ENCODE results near the gene NUAK1.

The NUAK1 gene

DNA sequence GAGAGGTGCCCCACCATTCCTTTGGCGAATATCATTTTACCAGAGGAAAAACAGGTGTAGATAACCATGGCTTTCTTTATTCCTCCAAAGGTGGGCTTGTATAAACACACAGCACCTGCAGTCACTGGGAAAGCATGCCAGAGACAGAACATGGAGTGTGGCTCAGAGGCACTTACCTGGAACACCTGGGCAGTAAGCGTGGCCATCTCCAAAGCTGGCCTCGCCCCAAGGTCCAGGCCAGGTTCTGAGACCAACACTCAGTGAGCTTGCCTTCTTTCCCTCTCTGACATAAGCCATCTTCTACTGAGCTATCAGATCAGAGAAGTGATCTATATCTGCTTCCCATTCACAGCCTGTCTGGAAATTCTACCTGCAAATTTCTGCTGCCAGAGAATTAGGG, 70.5 kb downstream of the NUAK1 start:
- Histone ChIP-seq H3K79me2 (ENCODE audit: insufficient read depth, low read depth) (no peaks in the 10 kb centered on the region), H3K27ac (no peak overlapping the region), H3K36me3 (ENCODE audit: insufficient read depth) (no peaks in the 10 kb centered on the region), H4K20me1 (ENCODE audit: insufficient read depth) (no peaks in the 10 kb centered on the region), H3K4me2 (no peak overlapping the region), H3K4me3 (IDR thresholded peaks at IDR 0.05; ENCODE audit: insufficient read depth, low read depth, low read length) (no peak overlapping the region), H3K27me3 (ENCODE audit: insufficient read depth, low read depth) (no peaks in the 10 kb centered on the region), H3K9ac (no peak overlapping the region), H3K4me1 (ENCODE audit: low read depth, poor library complexity, severe bottlenecking) (no peaks in the 10 kb centered on the region), H2AFZ (ENCODE audit: low read depth) (no peak overlapping the region)
- TF ChIP-seq, protein P1, sequence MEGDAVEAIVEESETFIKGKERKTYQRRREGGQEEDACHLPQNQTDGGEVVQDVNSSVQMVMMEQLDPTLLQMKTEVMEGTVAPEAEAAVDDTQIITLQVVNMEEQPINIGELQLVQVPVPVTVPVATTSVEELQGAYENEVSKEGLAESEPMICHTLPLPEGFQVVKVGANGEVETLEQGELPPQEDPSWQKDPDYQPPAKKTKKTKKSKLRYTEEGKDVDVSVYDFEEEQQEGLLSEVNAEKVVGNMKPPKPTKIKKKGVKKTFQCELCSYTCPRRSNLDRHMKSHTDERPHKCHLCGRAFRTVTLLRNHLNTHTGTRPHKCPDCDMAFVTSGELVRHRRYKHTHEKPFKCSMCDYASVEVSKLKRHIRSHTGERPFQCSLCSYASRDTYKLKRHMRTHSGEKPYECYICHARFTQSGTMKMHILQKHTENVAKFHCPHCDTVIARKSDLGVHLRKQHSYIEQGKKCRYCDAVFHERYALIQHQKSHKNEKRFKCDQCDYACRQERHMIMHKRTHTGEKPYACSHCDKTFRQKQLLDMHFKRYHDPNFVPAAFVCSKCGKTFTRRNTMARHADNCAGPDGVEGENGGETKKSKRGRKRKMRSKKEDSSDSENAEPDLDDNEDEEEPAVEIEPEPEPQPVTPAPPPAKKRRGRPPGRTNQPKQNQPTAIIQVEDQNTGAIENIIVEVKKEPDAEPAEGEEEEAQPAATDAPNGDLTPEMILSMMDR (conservative IDR thresholded peaks at IDR 0.05; ENCODE audit: low read depth, low read length), result no peak

DNA sequence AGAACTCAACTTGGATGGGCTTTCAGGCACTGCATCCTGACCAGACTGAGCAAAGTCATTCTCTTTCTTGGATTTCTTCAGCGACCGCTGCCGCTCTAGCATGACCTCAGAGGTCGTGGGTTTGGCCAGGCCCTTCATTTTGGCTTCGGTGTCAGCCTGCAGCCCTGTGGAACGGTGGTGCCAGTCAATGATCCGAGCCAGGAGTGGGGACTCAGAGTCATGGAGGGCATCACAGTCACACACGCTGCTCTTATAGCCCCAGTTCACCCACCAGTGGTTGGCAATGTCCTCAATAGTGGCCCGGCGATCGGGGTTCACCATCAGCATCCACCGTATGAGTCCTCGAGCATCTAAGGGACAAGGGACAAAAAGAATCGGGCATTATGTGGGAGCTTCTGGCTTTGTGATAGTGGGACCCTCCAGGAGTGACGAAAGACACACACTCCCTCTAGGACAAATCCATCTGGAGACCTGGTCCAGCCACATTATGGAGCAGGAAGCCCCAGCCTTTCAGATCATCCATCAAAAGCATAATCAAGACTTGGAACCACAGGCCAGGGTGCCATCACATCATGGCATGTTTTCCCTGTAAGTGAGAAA, 71.0 kb downstream of the NUAK1 start:
- H3K36me3 ChIP-seq (ENCODE audit: insufficient read depth), result no peaks in the 10 kb centered on the region

DNA sequence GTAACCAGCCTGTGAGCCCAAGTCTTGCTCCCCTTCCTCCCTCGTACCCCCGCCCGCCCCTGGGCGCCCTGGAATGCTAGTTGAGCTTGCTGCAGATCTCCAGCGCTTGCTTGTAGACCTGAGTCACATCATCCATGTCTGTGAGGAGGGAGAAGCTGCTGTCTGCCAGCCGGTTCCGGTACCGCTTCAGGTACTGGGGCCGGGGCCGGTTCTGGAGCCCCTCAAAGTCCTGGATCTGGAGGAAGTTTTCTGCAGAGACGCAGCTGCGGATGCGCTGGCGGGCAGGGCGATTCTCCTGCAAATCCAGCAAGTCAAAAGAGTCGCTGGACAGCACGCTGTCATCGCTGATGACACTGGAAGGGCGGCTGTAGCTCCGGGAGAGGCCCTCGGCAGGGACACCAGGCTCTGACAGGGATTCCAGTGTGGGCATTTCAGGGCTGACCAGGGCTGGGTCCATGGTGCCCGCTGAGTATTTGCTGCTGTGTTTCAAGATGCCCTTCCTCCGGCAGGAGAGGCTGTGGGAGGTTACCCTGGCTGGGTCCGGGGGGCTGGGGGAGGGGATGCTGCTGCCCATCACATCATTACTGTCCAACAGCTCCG, 71.9 kb downstream of the NUAK1 start:
- TF ChIP-seq, protein P1 (conservative IDR thresholded peaks at IDR 0.05; ENCODE audit: low read depth, low read length), result no peak
- no peak overlapping the region for H3K9ac ChIP-seq

More for the DNA sequence above, 71.0 kb downstream of the NUAK1 start:
- no peaks in the 10 kb centered on the region for H3K27me3 ChIP-seq (ENCODE audit: insufficient read depth, low read depth)
- no peaks in the 10 kb centered on the region for H3K79me2 ChIP-seq (ENCODE audit: insufficient read depth, low read depth)
- no peak overlapping the region for H3K4me2 ChIP-seq
- no peaks in the 10 kb centered on the region for H3K4me1 ChIP-seq (ENCODE audit: low read depth, poor library complexity, severe bottlenecking)
- TF ChIP-seq, protein P1 (conservative IDR thresholded peaks at IDR 0.05; ENCODE audit: low read depth, low read length), result no peak
- no peak overlapping the region for H3K9ac ChIP-seq
- no peaks in the 10 kb centered on the region for H4K20me1 ChIP-seq (ENCODE audit: insufficient read depth)
- H3K4me3 ChIP-seq (IDR thresholded peaks at IDR 0.05; ENCODE audit: insufficient read depth, low read depth, low read length), result no peak overlapping the region
- H2AFZ ChIP-seq (ENCODE audit: low read depth), result no peak overlapping the region
- no peak overlapping the region for H3K27ac ChIP-seq

DNA sequence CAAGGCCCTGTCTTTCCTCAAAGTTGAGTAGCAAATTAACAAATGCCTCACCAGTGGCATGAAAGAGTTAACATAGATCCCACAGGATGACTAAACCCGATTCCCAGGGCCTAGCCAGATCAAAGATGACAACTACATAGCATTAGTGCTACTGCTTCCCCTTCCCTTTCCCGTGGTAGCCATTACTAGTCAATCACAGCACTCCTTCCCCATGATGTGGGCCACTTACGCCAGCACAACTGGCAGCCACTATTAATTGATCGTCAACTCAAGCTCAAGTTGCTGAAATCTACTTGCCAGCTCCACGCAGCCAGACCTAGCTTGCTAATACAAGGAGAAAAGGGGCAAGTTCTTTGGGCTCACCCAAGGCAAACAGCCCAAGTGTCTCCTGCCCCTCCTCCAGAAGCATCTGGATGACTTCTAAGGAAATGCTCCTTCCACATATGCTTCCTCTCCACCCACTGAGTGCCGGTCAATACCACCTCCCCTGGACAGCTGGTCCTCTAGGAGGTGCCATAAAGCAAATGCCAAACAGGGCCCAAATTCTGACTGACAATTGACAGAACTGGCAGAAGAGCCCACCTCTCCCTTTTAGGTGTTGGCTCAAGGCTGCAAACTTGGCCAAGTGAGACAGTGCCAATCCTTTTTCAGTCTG, 72.6 kb downstream of the NUAK1 start:
- Histone ChIP-seq H3K9ac (no peak overlapping the region), H2AFZ (ENCODE audit: low read depth) (no peak overlapping the region), H3K4me3 (IDR thresholded peaks at IDR 0.05; ENCODE audit: insufficient read depth, low read depth, low read length) (no peak overlapping the region), H3K4me2 (no peak overlapping the region), H4K20me1 (ENCODE audit: insufficient read depth) (no peaks in the 10 kb centered on the region), H3K79me2 (ENCODE audit: insufficient read depth, low read depth) (no peaks in the 10 kb centered on the region), H3K27ac (no peak overlapping the region), H3K4me1 (ENCODE audit: low read depth, poor library complexity, severe bottlenecking) (no peaks in the 10 kb centered on the region), H3K36me3 (ENCODE audit: insufficient read depth) (no peaks in the 10 kb centered on the region), H3K27me3 (ENCODE audit: insufficient read depth, low read depth) (no peaks in the 10 kb centered on the region)
- TF ChIP-seq, protein P1 (conservative IDR thresholded peaks at IDR 0.05; ENCODE audit: low read depth, low read length), result no peak

More for the DNA sequence above, 71.9 kb downstream of the NUAK1 start:
- Histone ChIP-seq H3K4me1 (ENCODE audit: low read depth, poor library complexity, severe bottlenecking) (no peaks in the 10 kb centered on the region), H3K4me2 (no peak overlapping the region), H3K4me3 (IDR thresholded peaks at IDR 0.05; ENCODE audit: insufficient read depth, low read depth, low read length) (no peak overlapping the region), H4K20me1 (ENCODE audit: insufficient read depth) (no peaks in the 10 kb centered on the region), H3K79me2 (ENCODE audit: insufficient read depth, low read depth) (no peaks in the 10 kb centered on the region), H3K36me3 (ENCODE audit: insufficient read depth) (no peaks in the 10 kb centered on the region), H3K27me3 (ENCODE audit: insufficient read depth, low read depth) (no peaks in the 10 kb centered on the region), H2AFZ (ENCODE audit: low read depth) (no peak overlapping the region), H3K27ac (no peak overlapping the region)

Measured in KMS-11 (cell line).